ENCODE data around the gene PARVB. TPM values are rescaled to one million over a fixed set of nuclear protein-coding genes. Genes with fewer than 3 reads are reported as not detected.

Gene PARVB
- total RNA-seq, 1 experiment from 2014 or later, result 35.3 TPM

DNA sequence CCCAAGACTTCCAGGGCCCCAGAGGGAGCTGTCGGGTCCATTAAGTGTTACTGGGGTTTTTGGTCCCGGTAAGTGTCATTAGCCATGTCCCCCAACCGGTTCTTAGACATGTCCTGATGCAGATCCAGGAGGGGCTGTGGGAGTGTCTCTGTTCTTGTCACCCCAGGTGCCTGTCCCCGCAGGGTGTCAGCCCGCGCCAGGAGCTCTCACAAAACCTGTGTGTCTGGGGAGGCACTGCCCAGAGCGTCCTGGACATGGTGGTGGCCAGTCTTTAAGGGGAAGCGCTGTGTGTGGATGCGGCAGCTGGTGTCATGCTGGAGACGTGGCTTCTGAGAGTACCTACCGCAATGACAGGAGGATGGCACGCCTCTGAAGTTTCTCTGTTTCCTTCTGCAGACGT is 144.1 kb downstream of the PARVB start:
- H3K36me3 ChIP-seq (ENCODE audit: low read depth), result no peaks in the 10 kb centered on the region
- no peak overlapping the region for H2AFZ ChIP-seq
- ChIA-PET CTCF (no interaction called here), POLR2A (ENCODE audit: unreplicated experiment) (no interaction called here)
- H3K79me2 ChIP-seq (ENCODE audit: low read depth), result no peaks in the 10 kb centered on the region
- no peaks in the 10 kb centered on the region for H4K20me1 ChIP-seq (ENCODE audit: insufficient read depth)
- BruUV-seq (replicated peaks), result no TSS peak
- H3K4me2 ChIP-seq, result no peak overlapping the region
- H3F3A ChIP-seq (ENCODE audit: insufficient read depth, low read depth), result no peaks in the 10 kb centered on the region
- no peak for DNase-seq
- intact Hi-C loops (cut with micrococcal nuclease; ENCODE audit: unreplicated experiment), result no loop called here
- no peaks in the 10 kb centered on the region for H3K27me3 ChIP-seq (ENCODE audit: insufficient read depth, low read depth)
- H3K4me1 ChIP-seq (replicated peaks; ENCODE audit: insufficient read depth), result no peaks in the 10 kb centered on the region
- no peak for TF ChIP-seq CTCF (conservative IDR thresholded peaks at IDR 0.05)
- TF ChIP-seq EZH2 (IDR thresholded peaks at IDR 0.05; ENCODE audit: low read depth), result no peak
- H3K27ac ChIP-seq, result no peak overlapping the region
- H3K9me2 ChIP-seq (ENCODE audit: insufficient read depth), result no peaks in the 10 kb centered on the region
- H3K4me3 ChIP-seq, result no peak overlapping the region
- no peaks in the 10 kb centered on the region for H3K9me3 ChIP-seq (ENCODE audit: insufficient read depth, low read depth)

DNA sequence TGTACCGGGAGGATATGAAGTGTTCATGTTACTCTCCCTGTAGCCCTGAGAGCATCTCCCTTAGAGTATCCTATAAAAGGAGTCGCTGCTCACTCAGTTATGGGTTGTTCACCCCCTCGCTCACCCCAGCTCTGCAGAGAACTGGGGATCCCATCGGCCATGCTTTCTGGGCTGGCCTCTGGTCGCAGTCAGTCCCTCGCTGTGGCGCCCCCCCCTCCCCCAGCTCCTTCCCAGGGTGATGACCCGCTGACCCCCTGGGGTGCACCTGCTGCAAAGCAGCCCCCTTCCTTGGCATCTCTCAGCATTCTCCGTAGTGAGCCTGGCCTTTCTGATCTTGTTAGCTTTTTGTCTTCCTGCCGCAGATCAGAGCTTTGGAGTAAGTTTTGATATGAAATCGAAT is 146.4 kb downstream of the PARVB start:
- H3K9me3 ChIP-seq (ENCODE audit: insufficient read depth, low read depth), result no peaks in the 10 kb centered on the region
- DNase-seq, result no peak
- no peaks in the 10 kb centered on the region for H3K79me2 ChIP-seq (ENCODE audit: low read depth)
- H4K20me1 ChIP-seq (ENCODE audit: insufficient read depth), result no peaks in the 10 kb centered on the region
- H3K4me3 ChIP-seq, result no peak overlapping the region
- H3K27me3 ChIP-seq (ENCODE audit: insufficient read depth, low read depth), result no peaks in the 10 kb centered on the region
- POLR2A ChIA-PET (ENCODE audit: unreplicated experiment), result no interaction called here
- no peak overlapping the region for H2AFZ ChIP-seq
- no peaks in the 10 kb centered on the region for H3F3A ChIP-seq (ENCODE audit: insufficient read depth, low read depth)
- no TSS peak for BruUV-seq (replicated peaks)
- TF ChIP-seq EZH2 (IDR thresholded peaks at IDR 0.05; ENCODE audit: low read depth) (no peak), CTCF (conservative IDR thresholded peaks at IDR 0.05) (no peak)
- CTCF ChIA-PET, result no interaction called here
- intact Hi-C loops (cut with micrococcal nuclease; ENCODE audit: unreplicated experiment), result no loop called here
- H3K36me3 ChIP-seq (ENCODE audit: low read depth), result no peaks in the 10 kb centered on the region
- no peaks in the 10 kb centered on the region for H3K9me2 ChIP-seq (ENCODE audit: insufficient read depth)
- no peak overlapping the region for H3K27ac ChIP-seq
- no peaks in the 10 kb centered on the region for H3K4me1 ChIP-seq (replicated peaks; ENCODE audit: insufficient read depth)
- no peak overlapping the region for H3K4me2 ChIP-seq

GRCh38 chr22:44171561-44171960 is 147.5 kb downstream of the PARVB start:
- POLR2A ChIA-PET (ENCODE audit: unreplicated experiment), result no interaction called here
- Histone ChIP-seq H4K20me1 (ENCODE audit: insufficient read depth) (no peaks in the 10 kb centered on the region), H3K36me3 (ENCODE audit: low read depth) (no peaks in the 10 kb centered on the region), H3K27me3 (ENCODE audit: insufficient read depth, low read depth) (no peaks in the 10 kb centered on the region), H3K27ac (no peak overlapping the region), H3K79me2 (ENCODE audit: low read depth) (no peaks in the 10 kb centered on the region), H2AFZ (no peak overlapping the region), H3F3A (ENCODE audit: insufficient read depth, low read depth) (no peaks in the 10 kb centered on the region), H3K9me2 (ENCODE audit: insufficient read depth) (no peaks in the 10 kb centered on the region), H3K4me3 (no peak overlapping the region), H3K4me1 (replicated peaks; ENCODE audit: insufficient read depth) (no peaks in the 10 kb centered on the region), H3K9me3 (ENCODE audit: insufficient read depth, low read depth) (no peaks in the 10 kb centered on the region), H3K4me2 (no peak overlapping the region)
- intact Hi-C loops (cut with micrococcal nuclease; ENCODE audit: unreplicated experiment), result no loop called here
- no peak for TF ChIP-seq CTCF (conservative IDR thresholded peaks at IDR 0.05)
- no peak for TF ChIP-seq EZH2 (IDR thresholded peaks at IDR 0.05; ENCODE audit: low read depth)
- DNase-seq, result no peak
- CTCF ChIA-PET, result no interaction called here
- BruUV-seq (replicated peaks), result no TSS peak
